K562 (cell line): ENCODE data around the gene TAF9. TPM values are rescaled to one million over a fixed set of nuclear protein-coding genes. Genes with fewer than 3 reads are reported as not detected.

ENCODE experiments used
- ARID1B ChIP-seq: fragments of 450-650 bp; IDR thresholded peaks from 2 replicates; pipeline ENCODE4 v1.6.1; 2016; ENCODE audit warnings: antibody characterized with exemption, mild to moderate bottlenecking, inconsistent platforms
- EP300 ChIP-seq: IDR thresholded peaks from 2 replicates; pipeline ENCODE4 v1.6.1; 2012; ENCODE audit warnings: low read length, improper control_type of control experiment
- GABPB1 ChIP-seq: sonication (generic); formaldehyde crosslinking; IDR thresholded peaks from 2 replicates; pipeline ENCODE4 v1.8.0; 2022; ENCODE audit warnings: mild to moderate bottlenecking, missing genetic modification reagents
- NR1H2 ChIP-seq: sonication (generic); formaldehyde crosslinking; IDR thresholded peaks from 2 replicates; pipeline ENCODE4 v1.4.0; 2020; ENCODE audit warnings: mild to moderate bottlenecking, missing genetic modification reagents
- TGIF2 ChIP-seq: sonication (generic); formaldehyde crosslinking; IDR thresholded peaks from 2 replicates; pipeline ENCODE4 v1.8.1; 2022; ENCODE audit warnings: mild to moderate bottlenecking, missing genetic modification reagents, moderate library complexity
- ZKSCAN3 ChIP-seq: fragments of 250-450 bp; sonication (Bioruptor Pico); IDR thresholded peaks from 2 replicates; pipeline ENCODE4 v1.4.0; 2020
- ZNF121 ChIP-seq: sonication (generic); formaldehyde crosslinking; conservative IDR thresholded peaks from 2 replicates; pipeline ENCODE4 v1.8.0; 2022; ENCODE audit warnings: missing genetic modification reagents
- ZNF778 ChIP-seq: fragments of 450-650 bp; formaldehyde crosslinking; IDR thresholded peaks from 2 replicates; pipeline ENCODE4 v1.4.0; 2020; ENCODE audit warnings: mild to moderate bottlenecking, moderate library complexity
- polyA plus RNA-seq, 8 experiments: library from polyadenylated mRNA; depleted of rRNA in 4 of 8; stranded (reverse) in 5 of 8; unstranded in 3 of 8; fragments of >200 nt; fragmentation: Nextera tagmentation in 2 of 8; fragmentation: Illumina TruSeq in 1 of 8; extraction: Ambion mirVana in 2 of 8; extraction: Trizol in 1 of 8; gene quantifications; 2 replicates each; pipeline versions ENCODE4 v1.2.1 to v1.2.3, GENCODE V29; 2011 to 2014; ENCODE audit warnings: inconsistent platforms in 1 of 8, missing spikeins in 1 of 8
- total RNA-seq, 7 experiments: library from RNA; depleted of rRNA in 6 of 7; stranded (reverse); fragments of >200 nt in 6 of 7; fragmentation: Illumina TruSeq in 2 of 7; extraction: Trizol in 2 of 7; gene quantifications; 2 replicates each; pipeline versions ENCODE4 v1.2.1 to v1.2.3, GENCODE V29; 2011 to 2021; ENCODE audit warnings: low replicate concordance in 1 of 7
- TF ChIP-seq, protein P1 (sequence below), 2 experiments: fragments of 450-650 bp in 1 of 2; sonication (generic) in 1 of 2; formaldehyde crosslinking in 1 of 2; IDR thresholded peaks in 1 of 2; conservative IDR thresholded peaks in 1 of 2; 2 replicates each; pipeline versions ENCODE4 v1.6.1 to v1.8.1; 2016 to 2023; ENCODE audit warnings: mild to moderate bottlenecking in 2 of 2, moderate library complexity in 2 of 2, inconsistent platforms in 1 of 2, missing genetic modification reagents in 1 of 2
- TF ChIP-seq, protein P2 (sequence below): sonication (generic); formaldehyde crosslinking; IDR thresholded peaks from 2 replicates; pipeline ENCODE4 v1.4.0; 2020; ENCODE audit warnings: mild to moderate bottlenecking, missing genetic modification reagents

TAF9 gene
- total and polyA plus RNA-seq, 9 of the 15 experiments (the other 6 are each of a cell fraction or from before 2014, with no cell fraction given) = 119 to 566 (median 207) TPM

- TF ChIP-seq, protein P1, sequence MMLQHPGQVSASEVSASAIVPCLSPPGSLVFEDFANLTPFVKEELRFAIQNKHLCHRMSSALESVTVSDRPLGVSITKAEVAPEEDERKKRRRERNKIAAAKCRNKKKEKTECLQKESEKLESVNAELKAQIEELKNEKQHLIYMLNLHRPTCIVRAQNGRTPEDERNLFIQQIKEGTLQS (IDR thresholded peaks at IDR 0.05) = no peak
- TF ChIP-seq, protein P1 (CRISPR knock-in tag; conservative IDR thresholded peaks at IDR 0.05) = no peak
- TF ChIP-seq, protein P2, sequence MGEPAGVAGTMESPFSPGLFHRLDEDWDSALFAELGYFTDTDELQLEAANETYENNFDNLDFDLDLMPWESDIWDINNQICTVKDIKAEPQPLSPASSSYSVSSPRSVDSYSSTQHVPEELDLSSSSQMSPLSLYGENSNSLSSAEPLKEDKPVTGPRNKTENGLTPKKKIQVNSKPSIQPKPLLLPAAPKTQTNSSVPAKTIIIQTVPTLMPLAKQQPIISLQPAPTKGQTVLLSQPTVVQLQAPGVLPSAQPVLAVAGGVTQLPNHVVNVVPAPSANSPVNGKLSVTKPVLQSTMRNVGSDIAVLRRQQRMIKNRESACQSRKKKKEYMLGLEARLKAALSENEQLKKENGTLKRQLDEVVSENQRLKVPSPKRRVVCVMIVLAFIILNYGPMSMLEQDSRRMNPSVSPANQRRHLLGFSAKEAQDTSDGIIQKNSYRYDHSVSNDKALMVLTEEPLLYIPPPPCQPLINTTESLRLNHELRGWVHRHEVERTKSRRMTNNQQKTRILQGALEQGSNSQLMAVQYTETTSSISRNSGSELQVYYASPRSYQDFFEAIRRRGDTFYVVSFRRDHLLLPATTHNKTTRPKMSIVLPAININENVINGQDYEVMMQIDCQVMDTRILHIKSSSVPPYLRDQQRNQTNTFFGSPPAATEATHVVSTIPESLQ = no peak
- TF ChIP-seq ARID1B = peak; percentile 51
- no peak for TF ChIP-seq ZKSCAN3 (CRISPR knock-in tag)
- TF ChIP-seq ZNF121 (CRISPR knock-in tag) = no peak
- peak; percentile 34; the same call in 1 of the 2 replicates for TF ChIP-seq EP300
- TF ChIP-seq GABPB1 = no peak
- TF ChIP-seq ZNF778 (CRISPR knock-in tag) = no peak
- TF ChIP-seq TGIF2 (CRISPR knock-in tag) = no peak
- no peak for TF ChIP-seq NR1H2 (CRISPR knock-in tag)
Observed at GRCh38 chr5:69404659-69405330, 35.5 kb upstream of the TAF9 start (continued).
